ENCODE data around the gene JPH2. TPM values are rescaled to one million over a fixed set of nuclear protein-coding genes. Genes with fewer than 3 reads are reported as not detected.

JPH2 gene
- total RNA-seq, 1 donor from 2014 or later: 151 TPM

GRCh38 chr20:44210406-44211176 lies 23.6 kb upstream of the JPH2 start, which contains the start of gene OSER1:
OSER1 (minus strand) TSS chr20:44210771; CDS start chr20:44206957, 3,814 bp downstream.
- H3K27me3 ChIP-seq (ENCODE audit: low read depth): no peaks in the 10 kb centered on the region
- intact Hi-C loops (cut with micrococcal nuclease): no loop called here
- H3K9me3 ChIP-seq (replicated peaks): no peaks in the 10 kb centered on the region
- peaks cover 9% of the 10 kb centered on the region for H3K36me3 ChIP-seq
- DNase-seq: peak; percentile 96
- H3K27ac ChIP-seq (replicated peaks): peak within 1 kb of the TSS; percentile 96
- H3K4me3 ChIP-seq: peak within 1 kb of the TSS; percentile 96
- TF ChIP-seq, protein P1, sequence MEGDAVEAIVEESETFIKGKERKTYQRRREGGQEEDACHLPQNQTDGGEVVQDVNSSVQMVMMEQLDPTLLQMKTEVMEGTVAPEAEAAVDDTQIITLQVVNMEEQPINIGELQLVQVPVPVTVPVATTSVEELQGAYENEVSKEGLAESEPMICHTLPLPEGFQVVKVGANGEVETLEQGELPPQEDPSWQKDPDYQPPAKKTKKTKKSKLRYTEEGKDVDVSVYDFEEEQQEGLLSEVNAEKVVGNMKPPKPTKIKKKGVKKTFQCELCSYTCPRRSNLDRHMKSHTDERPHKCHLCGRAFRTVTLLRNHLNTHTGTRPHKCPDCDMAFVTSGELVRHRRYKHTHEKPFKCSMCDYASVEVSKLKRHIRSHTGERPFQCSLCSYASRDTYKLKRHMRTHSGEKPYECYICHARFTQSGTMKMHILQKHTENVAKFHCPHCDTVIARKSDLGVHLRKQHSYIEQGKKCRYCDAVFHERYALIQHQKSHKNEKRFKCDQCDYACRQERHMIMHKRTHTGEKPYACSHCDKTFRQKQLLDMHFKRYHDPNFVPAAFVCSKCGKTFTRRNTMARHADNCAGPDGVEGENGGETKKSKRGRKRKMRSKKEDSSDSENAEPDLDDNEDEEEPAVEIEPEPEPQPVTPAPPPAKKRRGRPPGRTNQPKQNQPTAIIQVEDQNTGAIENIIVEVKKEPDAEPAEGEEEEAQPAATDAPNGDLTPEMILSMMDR (IDR thresholded peaks at IDR 0.05; ENCODE audit: borderline replicate concordance): no peak
- H3K4me1 ChIP-seq: peaks cover 71% of the 10 kb centered on the region

- TF ChIP-seq, protein P1 (IDR thresholded peaks at IDR 0.05; ENCODE audit: borderline replicate concordance): no peak
- intact Hi-C loops (cut with micrococcal nuclease): no loop called here
- no peak for DNase-seq
Measured at GRCh38 chr20:44209686-44210405, 22.9 kb upstream of the JPH2 start.

DNA sequence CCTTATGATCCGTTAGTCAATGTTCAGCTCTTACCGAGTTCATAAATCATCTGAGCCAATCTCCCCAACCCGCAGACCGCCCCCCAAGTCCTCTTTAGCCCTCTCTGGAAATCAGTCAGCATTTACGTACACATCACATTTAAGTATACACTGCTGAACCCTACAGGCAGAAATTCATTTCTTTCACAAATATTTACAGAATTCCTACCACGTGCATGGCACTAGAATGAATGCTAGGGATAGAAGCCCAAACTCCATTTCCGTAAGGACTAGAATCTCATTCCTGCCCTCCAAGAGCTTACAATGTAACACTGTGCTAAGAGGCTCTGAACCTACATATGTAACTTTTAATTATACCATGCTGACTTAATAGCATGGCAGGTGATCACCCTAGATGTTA lies 21.8 kb upstream of the JPH2 start:
- peak overlapping the region; percentile 96 for H3K27ac ChIP-seq (replicated peaks)
- TF ChIP-seq, protein P1 (IDR thresholded peaks at IDR 0.05; ENCODE audit: borderline replicate concordance): no peak
- H3K4me3 ChIP-seq: peak overlapping the region; percentile 96
- no peaks in the 10 kb centered on the region for H3K27me3 ChIP-seq (ENCODE audit: low read depth)
- H3K4me1 ChIP-seq: peaks cover 89% of the 10 kb centered on the region
- intact Hi-C loops (cut with micrococcal nuclease): no loop called here
- DNase-seq: no peak
- no peaks in the 10 kb centered on the region for H3K9me3 ChIP-seq (replicated peaks)
- peaks cover 21% of the 10 kb centered on the region for H3K36me3 ChIP-seq

More at GRCh38 chr20:44209686-44210405, 22.9 kb upstream of the JPH2 start:
- H3K27ac ChIP-seq (replicated peaks): peak overlapping the region; percentile 96
- no peaks in the 10 kb centered on the region for H3K9me3 ChIP-seq (replicated peaks)
- H3K4me1 ChIP-seq: peaks cover 79% of the 10 kb centered on the region
- H3K36me3 ChIP-seq: peaks cover 17% of the 10 kb centered on the region
- H3K27me3 ChIP-seq (ENCODE audit: low read depth): no peaks in the 10 kb centered on the region
- peak overlapping the region; percentile 96 for H3K4me3 ChIP-seq

DNA sequence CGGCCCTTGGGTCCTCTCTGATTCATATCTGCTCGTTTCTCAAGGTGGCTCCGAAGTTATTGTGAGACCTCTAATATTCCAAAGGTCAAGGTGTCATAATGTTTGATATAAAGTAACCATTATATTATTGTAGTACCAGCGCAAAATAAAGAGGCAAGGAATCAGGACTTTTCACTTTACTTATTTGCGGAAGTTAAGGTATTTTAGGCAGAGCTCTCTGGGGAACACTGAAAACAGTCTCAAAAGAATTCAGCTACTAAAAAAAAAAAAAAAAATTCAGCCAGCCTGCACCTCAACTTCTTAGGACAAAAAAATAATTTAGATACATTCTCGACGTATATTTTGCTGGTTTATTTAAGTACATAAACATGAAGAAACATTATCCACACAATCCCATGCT lies 21.2 kb upstream of the JPH2 start:
- Histone ChIP-seq H3K36me3 (peaks cover 21% of the 10 kb centered on the region), H3K4me3 (peak overlapping the region; percentile 96), H3K27me3 (ENCODE audit: low read depth) (no peaks in the 10 kb centered on the region), H3K9me3 (replicated peaks) (no peaks in the 10 kb centered on the region), H3K27ac (replicated peaks) (peak overlapping the region; percentile 96), H3K4me1 (peaks cover 93% of the 10 kb centered on the region)
- intact Hi-C loops (cut with micrococcal nuclease): no loop called here
- TF ChIP-seq, protein P1 (IDR thresholded peaks at IDR 0.05; ENCODE audit: borderline replicate concordance): no peak
- DNase-seq: no peak

GRCh38 chr20:44207126-44207723 lies 20.2 kb upstream of the JPH2 start:
- Histone ChIP-seq H3K4me3 (peak overlapping the region; percentile 96), H3K4me1 (peaks cover 94% of the 10 kb centered on the region), H3K27me3 (ENCODE audit: low read depth) (no peaks in the 10 kb centered on the region), H3K27ac (replicated peaks) (peak overlapping the region; percentile 96), H3K9me3 (replicated peaks) (no peaks in the 10 kb centered on the region), H3K36me3 (peaks cover 28% of the 10 kb centered on the region)
- TF ChIP-seq, protein P1 (IDR thresholded peaks at IDR 0.05; ENCODE audit: borderline replicate concordance): no peak
- intact Hi-C loops (cut with micrococcal nuclease): no loop called here
- DNase-seq: no peak
